ENCODE measurements around the gene CYP4Z1. TPM values are rescaled to one million over a fixed set of nuclear protein-coding genes. Genes with fewer than 3 reads are reported as not detected.

CYP4Z1 gene, protein sequence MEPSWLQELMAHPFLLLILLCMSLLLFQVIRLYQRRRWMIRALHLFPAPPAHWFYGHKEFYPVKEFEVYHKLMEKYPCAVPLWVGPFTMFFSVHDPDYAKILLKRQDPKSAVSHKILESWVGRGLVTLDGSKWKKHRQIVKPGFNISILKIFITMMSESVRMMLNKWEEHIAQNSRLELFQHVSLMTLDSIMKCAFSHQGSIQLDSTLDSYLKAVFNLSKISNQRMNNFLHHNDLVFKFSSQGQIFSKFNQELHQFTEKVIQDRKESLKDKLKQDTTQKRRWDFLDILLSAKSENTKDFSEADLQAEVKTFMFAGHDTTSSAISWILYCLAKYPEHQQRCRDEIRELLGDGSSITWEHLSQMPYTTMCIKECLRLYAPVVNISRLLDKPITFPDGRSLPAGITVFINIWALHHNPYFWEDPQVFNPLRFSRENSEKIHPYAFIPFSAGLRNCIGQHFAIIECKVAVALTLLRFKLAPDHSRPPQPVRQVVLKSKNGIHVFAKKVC
- total RNA-seq, result 4.8 TPM

DNA sequence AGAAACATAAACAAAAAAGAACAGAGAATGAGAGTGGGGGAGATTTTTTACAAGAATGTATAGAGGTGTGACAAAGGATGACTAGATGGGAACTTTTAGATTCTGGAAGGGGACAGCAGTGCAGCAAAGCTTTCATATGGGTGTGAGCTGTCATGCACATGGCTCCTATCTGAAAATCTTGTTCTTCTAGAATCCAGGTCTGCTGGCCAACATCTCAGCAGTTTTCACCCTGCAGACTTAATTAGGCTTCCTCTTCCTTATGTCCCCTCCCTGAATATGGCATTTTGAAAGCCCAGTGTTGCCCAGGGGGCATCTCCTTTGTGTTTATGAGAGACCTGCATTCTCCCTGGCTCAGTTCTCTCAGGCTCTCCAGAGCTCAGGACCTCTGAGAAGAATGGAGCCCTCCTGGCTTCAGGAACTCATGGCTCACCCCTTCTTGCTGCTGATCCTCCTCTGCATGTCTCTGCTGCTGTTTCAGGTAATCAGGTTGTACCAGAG is at the start of gene CYP4Z1:
Gene CYP4Z1 (plus strand): TSS at position 135 of the 498 bp plus-strand sequence. CDS start 260 bp downstream, at position 395.
- no peaks in the 10 kb centered on the region for H3K36me3 ChIP-seq
- intact Hi-C loops (cut with DNase I), result no loop called here

DNA sequence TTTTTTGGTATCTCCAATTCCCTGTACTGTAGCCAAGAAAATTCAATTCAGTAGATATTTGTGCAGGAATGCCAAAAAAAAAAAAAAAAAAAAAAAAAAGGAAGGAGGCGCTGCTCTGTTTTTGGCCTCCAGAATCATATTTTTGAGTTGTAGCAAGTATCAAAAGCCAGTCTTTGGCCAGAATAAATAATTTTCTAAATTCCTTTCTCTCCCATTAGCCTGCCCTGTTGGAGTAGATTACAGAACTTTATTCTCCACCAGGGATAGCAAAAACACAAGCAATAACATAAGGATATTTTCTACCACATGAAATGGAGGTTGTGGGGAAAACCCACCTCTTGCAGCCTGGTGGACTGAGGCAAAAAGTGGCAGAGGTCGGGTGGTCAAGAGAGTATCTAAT is 46.0 kb upstream of the CYP4Z1 start:
- TF ChIP-seq, protein P1, sequence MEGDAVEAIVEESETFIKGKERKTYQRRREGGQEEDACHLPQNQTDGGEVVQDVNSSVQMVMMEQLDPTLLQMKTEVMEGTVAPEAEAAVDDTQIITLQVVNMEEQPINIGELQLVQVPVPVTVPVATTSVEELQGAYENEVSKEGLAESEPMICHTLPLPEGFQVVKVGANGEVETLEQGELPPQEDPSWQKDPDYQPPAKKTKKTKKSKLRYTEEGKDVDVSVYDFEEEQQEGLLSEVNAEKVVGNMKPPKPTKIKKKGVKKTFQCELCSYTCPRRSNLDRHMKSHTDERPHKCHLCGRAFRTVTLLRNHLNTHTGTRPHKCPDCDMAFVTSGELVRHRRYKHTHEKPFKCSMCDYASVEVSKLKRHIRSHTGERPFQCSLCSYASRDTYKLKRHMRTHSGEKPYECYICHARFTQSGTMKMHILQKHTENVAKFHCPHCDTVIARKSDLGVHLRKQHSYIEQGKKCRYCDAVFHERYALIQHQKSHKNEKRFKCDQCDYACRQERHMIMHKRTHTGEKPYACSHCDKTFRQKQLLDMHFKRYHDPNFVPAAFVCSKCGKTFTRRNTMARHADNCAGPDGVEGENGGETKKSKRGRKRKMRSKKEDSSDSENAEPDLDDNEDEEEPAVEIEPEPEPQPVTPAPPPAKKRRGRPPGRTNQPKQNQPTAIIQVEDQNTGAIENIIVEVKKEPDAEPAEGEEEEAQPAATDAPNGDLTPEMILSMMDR (IDR thresholded peaks at IDR 0.05), result no peak
- H3K27ac ChIP-seq, result peak overlapping the region; percentile 67 to 81

More for the DNA sequence above, at the start of gene CYP4Z1:
- no peak within 1 kb of the TSS for H3K27ac ChIP-seq
- no peaks in the 10 kb centered on the region for H3K4me1 ChIP-seq
- no peak within 1 kb of the TSS for H3K4me3 ChIP-seq
- H3K27me3 ChIP-seq, result no peaks in the 10 kb centered on the region
- no peak for DNase-seq (ENCODE audit: low spot score in 2 of 2)
- H3K9me3 ChIP-seq, result peaks cover 0 to 7% of the 10 kb centered on the region in 2 donors
- TF ChIP-seq, protein P1 (IDR thresholded peaks at IDR 0.05), result no peak

DNA sequence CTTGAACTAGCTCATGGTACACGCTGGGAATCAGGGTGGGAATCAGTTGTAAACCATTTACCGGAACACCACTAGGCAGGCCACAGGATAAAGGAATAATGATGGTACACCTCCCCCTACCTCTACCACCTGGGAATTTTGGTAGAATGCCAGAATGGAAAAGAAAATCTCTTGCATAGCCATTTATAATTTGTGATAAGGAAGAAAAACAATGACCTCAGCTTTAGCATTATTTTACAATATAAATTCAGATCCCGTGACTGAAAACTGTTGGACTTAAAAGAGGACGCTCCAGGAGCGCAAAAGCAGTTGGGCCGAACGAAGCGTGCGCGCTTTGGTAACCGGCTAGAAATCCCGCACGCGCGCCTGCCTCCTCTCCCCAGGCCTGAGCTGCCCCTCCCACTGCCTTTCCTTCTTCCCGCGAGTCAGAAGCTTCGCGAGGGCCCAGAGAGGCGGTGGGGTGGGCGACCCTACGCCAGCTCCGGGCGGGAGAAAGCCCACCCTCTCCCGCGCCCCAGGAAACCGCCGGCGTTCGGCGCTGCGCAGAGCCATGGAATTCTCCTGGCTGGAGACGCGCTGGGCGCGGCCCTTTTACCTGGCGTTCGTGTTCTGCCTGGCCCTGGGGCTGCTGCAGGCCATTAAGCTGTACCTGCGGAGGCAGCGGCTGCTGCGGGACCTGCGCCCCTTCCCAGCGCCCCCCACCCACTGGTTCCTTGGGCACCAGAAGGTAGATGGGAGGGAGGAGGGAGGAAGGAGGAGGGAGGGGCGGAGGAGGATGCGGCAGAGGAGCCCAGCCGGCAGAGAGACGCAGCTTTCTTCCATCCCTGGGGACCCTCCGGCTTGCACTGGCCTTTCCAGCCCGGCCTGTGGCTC is 43.5 kb upstream of the CYP4Z1 start, which contains the start of gene CYP4X1:
Gene CYP4X1 (plus strand): TSS at position 402 of the 873 bp plus-strand sequence. CDS start 149 bp downstream, at position 551.
- H3K27ac ChIP-seq, result peak within 1 kb of the TSS; percentile 81 to 93
- peak within 1 kb of the TSS; percentile 52 to 75 for H3K4me3 ChIP-seq
- TF ChIP-seq, protein P1 (IDR thresholded peaks at IDR 0.05), result no peak
- no peaks in the 10 kb centered on the region for H3K9me3 ChIP-seq
- H3K36me3 ChIP-seq, result no peaks in the 10 kb centered on the region
- H3K4me1 ChIP-seq, result peaks cover 6 to 41% of the 10 kb centered on the region in 2 donors
- intact Hi-C loops (cut with DNase I), result loop anchor here (5.0 kb wide), 2 partner anchors 169 to 309 kb away; partner anchors contain the start of genes CMPK1 and PDZK1IP1
- DNase-seq (ENCODE audit: low spot score in 2 of 2), result no peak
- H3K27me3 ChIP-seq, result no peaks in the 10 kb centered on the region

More for the DNA sequence above, 46.0 kb upstream of the CYP4Z1 start:
- no peaks in the 10 kb centered on the region for H3K36me3 ChIP-seq
- no peaks in the 10 kb centered on the region for H3K27me3 ChIP-seq
- DNase-seq (ENCODE audit: low spot score in 2 of 2), result no peak
- peak overlapping the region in 1 of 2 donors; percentile 24 for H3K4me3 ChIP-seq
- no peaks in the 10 kb centered on the region for H3K9me3 ChIP-seq
- peaks cover 6 to 39% of the 10 kb centered on the region in 2 donors for H3K4me1 ChIP-seq
- intact Hi-C loops (cut with DNase I), result loop anchor here (5.0 kb wide), 2 partner anchors 171 to 311 kb away; partner anchors contain the start of genes CMPK1 and PDZK1IP1

DNA sequence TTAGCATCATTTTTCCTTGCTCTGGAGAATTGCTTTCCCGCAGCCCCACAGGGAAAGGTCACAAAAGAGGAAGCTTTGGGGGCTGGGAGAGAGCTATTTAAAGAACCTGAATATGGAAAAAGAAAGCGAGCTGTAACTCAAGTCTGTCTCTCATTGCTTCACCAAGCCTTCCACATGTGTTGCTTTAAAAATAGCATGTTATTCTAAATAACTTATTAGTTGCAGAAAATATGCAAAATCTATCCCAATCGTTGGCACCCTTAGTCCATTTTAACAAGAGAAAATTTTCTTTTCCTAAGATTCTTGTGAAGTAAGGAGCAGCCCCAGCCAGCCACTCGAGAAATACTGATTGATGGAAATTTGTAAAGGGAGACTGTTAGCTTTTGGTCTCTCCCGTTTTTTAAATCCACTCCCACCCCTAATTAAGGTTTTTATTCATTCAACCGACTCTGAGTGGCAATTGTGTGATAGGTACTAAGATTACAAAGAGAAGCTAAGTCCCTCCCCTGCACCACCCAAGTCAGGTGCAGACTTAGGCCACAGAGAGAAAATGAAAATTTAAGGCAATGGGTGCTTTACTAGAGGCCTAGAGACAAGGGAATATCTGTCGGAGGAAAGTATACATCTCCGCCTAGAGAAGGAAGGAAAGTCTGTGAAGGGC is 42.8 kb upstream of the CYP4Z1 start:
- TF ChIP-seq, protein P1 (IDR thresholded peaks at IDR 0.05), result no peak
- no peaks in the 10 kb centered on the region for H3K27me3 ChIP-seq
- intact Hi-C loops (cut with DNase I), result loop anchor here (5.0 kb wide), 2 partner anchors 168 to 308 kb away; partner anchors contain the start of genes CMPK1 and PDZK1IP1
- peaks cover 6 to 46% of the 10 kb centered on the region in 2 donors for H3K4me1 ChIP-seq
- H3K36me3 ChIP-seq, result no peaks in the 10 kb centered on the region
- no peak for DNase-seq (ENCODE audit: low spot score in 2 of 2)
- H3K4me3 ChIP-seq, result peak overlapping the region; percentile 52 to 75
- peak overlapping the region; percentile 81 to 93 for H3K27ac ChIP-seq
- H3K9me3 ChIP-seq, result no peaks in the 10 kb centered on the region

Measured in ascending aorta (tissue), 2 donors.